ENCODE results near the gene CLCA4.
A peak's percentile ranks its signal among the peaks of the same experiment; 100 is the strongest.
"Not testable (repeated sequence)": the region's sequence is repeated elsewhere in the genome, so short reads cannot be mapped to it uniquely, and the experiment has no call there.

The CLCA4 gene

GRCh38 chr1:86573763-86574484 is 27.0 kb downstream of the CLCA4 start:
- peaks cover 6% of the 10 kb centered on the region for H3K4me1 ChIP-seq (ENCODE audit: control insufficient read depth, insufficient read depth, low read length)
- H3K4me3 ChIP-seq (ENCODE audit: low read length), result no peak overlapping the region
- DNase-seq (ENCODE audit: low read depth), result peak; percentile 9
- no peak overlapping the region for H3K9ac ChIP-seq (ENCODE audit: low read length)
- H3K9me3 ChIP-seq (ENCODE audit: control insufficient read depth, low read length), result no peaks in the 10 kb centered on the region
- H3K27me3 ChIP-seq (replicated peaks; ENCODE audit: control insufficient read depth, insufficient read depth, low read length), result no peaks in the 10 kb centered on the region
- no peaks in the 10 kb centered on the region for H3K36me3 ChIP-seq (ENCODE audit: control insufficient read depth, insufficient read depth, low read length, severe bottlenecking)

- Histone ChIP-seq H3K4me3 (ENCODE audit: low read length) (no peak overlapping the region), H3K4me1 (ENCODE audit: control insufficient read depth, insufficient read depth, low read length) (no peaks in the 10 kb centered on the region), H3K27me3 (replicated peaks; ENCODE audit: control insufficient read depth, insufficient read depth, low read length) (no peaks in the 10 kb centered on the region), H3K9ac (ENCODE audit: low read length) (no peak overlapping the region), H3K36me3 (ENCODE audit: control insufficient read depth, insufficient read depth, low read length, severe bottlenecking) (no peaks in the 10 kb centered on the region), H3K9me3 (ENCODE audit: control insufficient read depth, low read length) (no peaks in the 10 kb centered on the region)
- no peak for DNase-seq (ENCODE audit: low read depth)
Measured at GRCh38 chr1:86581231-86581630, 34.4 kb downstream of the CLCA4 start.

GRCh38 chr1:86582161-86582560 is 35.3 kb downstream of the CLCA4 start:
- H3K27me3 ChIP-seq (replicated peaks; ENCODE audit: control insufficient read depth, insufficient read depth, low read length), result no peaks in the 10 kb centered on the region
- no peak overlapping the region for H3K4me3 ChIP-seq (ENCODE audit: low read length)
- no peak for DNase-seq (ENCODE audit: low read depth)

GRCh38 chr1:86583032-86583431 is 36.2 kb downstream of the CLCA4 start:
- no peak overlapping the region for H3K9ac ChIP-seq (ENCODE audit: low read length)
- H3K4me3 ChIP-seq (ENCODE audit: low read length), result no peak overlapping the region
- no peak for DNase-seq (ENCODE audit: low read depth)
- no peaks in the 10 kb centered on the region for H3K36me3 ChIP-seq (ENCODE audit: control insufficient read depth, insufficient read depth, low read length, severe bottlenecking)
- H3K9me3 ChIP-seq (ENCODE audit: control insufficient read depth, low read length), result no peaks in the 10 kb centered on the region
- no peaks in the 10 kb centered on the region for H3K27me3 ChIP-seq (replicated peaks; ENCODE audit: control insufficient read depth, insufficient read depth, low read length)
- no peaks in the 10 kb centered on the region for H3K4me1 ChIP-seq (ENCODE audit: control insufficient read depth, insufficient read depth, low read length)

More at GRCh38 chr1:86582161-86582560, 35.3 kb downstream of the CLCA4 start:
- Histone ChIP-seq H3K36me3 (ENCODE audit: control insufficient read depth, insufficient read depth, low read length, severe bottlenecking) (no peaks in the 10 kb centered on the region), H3K9me3 (ENCODE audit: control insufficient read depth, low read length) (no peaks in the 10 kb centered on the region), H3K4me1 (ENCODE audit: control insufficient read depth, insufficient read depth, low read length) (no peaks in the 10 kb centered on the region), H3K9ac (ENCODE audit: low read length) (no peak overlapping the region)

GRCh38 chr1:86583593-86583992 is 36.7 kb downstream of the CLCA4 start:
- no peak for DNase-seq (ENCODE audit: low read depth)
- no peaks in the 10 kb centered on the region for H3K4me1 ChIP-seq (ENCODE audit: control insufficient read depth, insufficient read depth, low read length)
- no peak overlapping the region for H3K9ac ChIP-seq (ENCODE audit: low read length)
- no peaks in the 10 kb centered on the region for H3K27me3 ChIP-seq (replicated peaks; ENCODE audit: control insufficient read depth, insufficient read depth, low read length)
- H3K4me3 ChIP-seq (ENCODE audit: low read length), result no peak overlapping the region
- no peaks in the 10 kb centered on the region for H3K9me3 ChIP-seq (ENCODE audit: control insufficient read depth, low read length)
- H3K36me3 ChIP-seq (ENCODE audit: control insufficient read depth, insufficient read depth, low read length, severe bottlenecking), result no peaks in the 10 kb centered on the region

- no peak overlapping the region for H3K4me3 ChIP-seq (ENCODE audit: low read length)
- H3K9me3 ChIP-seq (ENCODE audit: control insufficient read depth, low read length), result peaks cover 3% of the 10 kb centered on the region
Measured at GRCh38 chr1:86594284-86594770, 47.4 kb downstream of the CLCA4 start.

GRCh38 chr1:86596224-86596623 is 49.3 kb downstream of the CLCA4 start:
- peaks cover 6% of the 10 kb centered on the region for H3K9me3 ChIP-seq (ENCODE audit: control insufficient read depth, low read length)
- no peak for DNase-seq (ENCODE audit: low read depth)
- H3K27me3 ChIP-seq (replicated peaks; ENCODE audit: control insufficient read depth, insufficient read depth, low read length), result peaks cover 5% of the 10 kb centered on the region
- H3K36me3 ChIP-seq (ENCODE audit: control insufficient read depth, insufficient read depth, low read length, severe bottlenecking), result no peaks in the 10 kb centered on the region
- H3K9ac ChIP-seq (ENCODE audit: low read length), result no peak overlapping the region
- H3K4me1 ChIP-seq (ENCODE audit: control insufficient read depth, insufficient read depth, low read length), result no peaks in the 10 kb centered on the region
- H3K4me3 ChIP-seq (ENCODE audit: low read length), result no peak overlapping the region

More at GRCh38 chr1:86594284-86594770, 47.4 kb downstream of the CLCA4 start:
- H3K9ac ChIP-seq (ENCODE audit: low read length), result no peak overlapping the region
- H3K27me3 ChIP-seq (replicated peaks; ENCODE audit: control insufficient read depth, insufficient read depth, low read length), result peaks cover 5% of the 10 kb centered on the region
- no peaks in the 10 kb centered on the region for H3K36me3 ChIP-seq (ENCODE audit: control insufficient read depth, insufficient read depth, low read length, severe bottlenecking)
- no peaks in the 10 kb centered on the region for H3K4me1 ChIP-seq (ENCODE audit: control insufficient read depth, insufficient read depth, low read length)
- no peak for DNase-seq (ENCODE audit: low read depth)

- peaks cover 5% of the 10 kb centered on the region for H3K27me3 ChIP-seq (replicated peaks; ENCODE audit: control insufficient read depth, insufficient read depth, low read length)
- H3K4me3 ChIP-seq (ENCODE audit: low read length), result no peak overlapping the region
- H3K9me3 ChIP-seq (ENCODE audit: control insufficient read depth, low read length), result peaks cover 6% of the 10 kb centered on the region
- H3K9ac ChIP-seq (ENCODE audit: low read length), result no peak overlapping the region
- DNase-seq (ENCODE audit: low read depth), result peak; percentile 2
- no peaks in the 10 kb centered on the region for H3K4me1 ChIP-seq (ENCODE audit: control insufficient read depth, insufficient read depth, low read length)
- no peaks in the 10 kb centered on the region for H3K36me3 ChIP-seq (ENCODE audit: control insufficient read depth, insufficient read depth, low read length, severe bottlenecking)
Measured at GRCh38 chr1:86596741-86597290, 49.9 kb downstream of the CLCA4 start.

- peaks cover 24% of the 10 kb centered on the region for H3K9me3 ChIP-seq (ENCODE audit: control insufficient read depth, low read length)
- not testable (repeated sequence) for DNase-seq (ENCODE audit: low read depth); H3K4me3 ChIP-seq (ENCODE audit: low read length); H3K36me3 ChIP-seq (ENCODE audit: control insufficient read depth, insufficient read depth, low read length, severe bottlenecking); H3K9ac ChIP-seq (ENCODE audit: low read length); H3K4me1 ChIP-seq (ENCODE audit: control insufficient read depth, insufficient read depth, low read length); H3K27me3 ChIP-seq (replicated peaks; ENCODE audit: control insufficient read depth, insufficient read depth, low read length)
Measured at GRCh38 chr1:86606080-86606479, 59.2 kb downstream of the CLCA4 start.

- H3K36me3 ChIP-seq (ENCODE audit: control insufficient read depth, insufficient read depth, low read length, severe bottlenecking), result no peaks in the 10 kb centered on the region
- H3K4me3 ChIP-seq (ENCODE audit: low read length), result no peak overlapping the region
- DNase-seq (ENCODE audit: low read depth), result no peak
- no peaks in the 10 kb centered on the region for H3K9me3 ChIP-seq (ENCODE audit: control insufficient read depth, low read length)
- no peaks in the 10 kb centered on the region for H3K27me3 ChIP-seq (replicated peaks; ENCODE audit: control insufficient read depth, insufficient read depth, low read length)
- no peak overlapping the region for H3K9ac ChIP-seq (ENCODE audit: low read length)
- no peaks in the 10 kb centered on the region for H3K4me1 ChIP-seq (ENCODE audit: control insufficient read depth, insufficient read depth, low read length)
Measured at GRCh38 chr1:86616433-86616832, 69.6 kb downstream of the CLCA4 start.

- no peak overlapping the region for H3K9ac ChIP-seq (ENCODE audit: low read length)
- no peak overlapping the region for H3K4me3 ChIP-seq (ENCODE audit: low read length)
- no peaks in the 10 kb centered on the region for H3K4me1 ChIP-seq (ENCODE audit: control insufficient read depth, insufficient read depth, low read length)
- no peak for DNase-seq (ENCODE audit: low read depth)
- peaks cover under 1% of the 10 kb centered on the region for H3K9me3 ChIP-seq (ENCODE audit: control insufficient read depth, low read length)
- H3K36me3 ChIP-seq (ENCODE audit: control insufficient read depth, insufficient read depth, low read length, severe bottlenecking), result no peaks in the 10 kb centered on the region
- H3K27me3 ChIP-seq (replicated peaks; ENCODE audit: control insufficient read depth, insufficient read depth, low read length), result no peaks in the 10 kb centered on the region
Measured at GRCh38 chr1:86616871-86617270, 70.0 kb downstream of the CLCA4 start.
